Activated CD4-positive, alpha-beta memory T cell treated with anti-CD3 and anti-CD28 coated beads for 36 hours (primary cell): ENCODE measurements around the gene RRAD. TPM values are rescaled to one million over a fixed set of nuclear protein-coding genes. Genes with fewer than 3 reads are reported as not detected.
"Not testable (repeated sequence)": the region's sequence is repeated elsewhere in the genome, so short reads cannot be mapped to it uniquely, and the experiment has no call there.

Experiments
- CTCF ChIA-PET: fragments of 350-600 bp; sonication (Branson Sonifier 250); formaldehyde crosslinking; loops from one replicate; lab custom pipeline; 2021; ENCODE audit warnings: antibody characterized with exemption, inconsistent platforms; lab: Charles Lee
- POLR2A ChIA-PET: fragments of 350-600 bp; sonication (Branson Sonifier 250); formaldehyde crosslinking; loops from one replicate; lab custom pipeline; 2021; ENCODE audit warnings: antibody characterized with exemption; lab: Charles Lee
- DNase-seq: peaks from one replicate; pipeline ENCODE4 v3.0.0-alpha.2; 2020
- H3K27ac Mint-ChIP-seq: one replicate; pipeline ENCODE4 v1.8.0; 2021; ENCODE audit warnings: mixed read lengths
- H3K27me3 Mint-ChIP-seq: one replicate; pipeline ENCODE4 v1.8.0; 2021; ENCODE audit warnings: mixed read lengths
- H3K36me3 Mint-ChIP-seq: one replicate; pipeline ENCODE4 v1.8.0; 2021; ENCODE audit warnings: mixed read lengths
- H3K4me1 Mint-ChIP-seq: one replicate; pipeline ENCODE4 v1.8.0; 2021; ENCODE audit warnings: low read depth, mixed read lengths
- H3K4me3 Mint-ChIP-seq: one replicate; pipeline ENCODE4 v1.8.0; 2021; ENCODE audit warnings: mild to moderate bottlenecking, mixed read lengths
- H3K9me3 Mint-ChIP-seq: one replicate; pipeline ENCODE4 v1.8.0; 2021; ENCODE audit warnings: mixed read lengths
- intact Hi-C: fragments of 100-400 bp; cut with micrococcal nuclease; formaldehyde crosslinking; loops from one replicate; pipeline ENCODE4 v1.15.1; 2023
- total RNA-seq, 2 experiments: library from RNA; stranded (reverse); gene quantifications; one replicate each; pipeline ENCODE4 v1.2.3, GENCODE V29; 2021

RRAD gene
- total RNA-seq, 2 experiments from 2014 or later = 0.48 to 0.65 TPM

- no peaks in the 10 kb centered on the region for H3K9me3 Mint-ChIP-seq
- H3K27me3 Mint-ChIP-seq = no peaks in the 10 kb centered on the region
- H3K4me3 Mint-ChIP-seq = no peak overlapping the region
- intact Hi-C loops = no loop called here
- peaks cover 13% of the 10 kb centered on the region for H3K36me3 Mint-ChIP-seq
- ChIA-PET POLR2A (no interaction called here), CTCF (no interaction called here)
- H3K4me1 Mint-ChIP-seq = peaks cover 22% of the 10 kb centered on the region
- H3K27ac Mint-ChIP-seq = no peak overlapping the region
- DNase-seq = no peak
Observed at GRCh38 chr16:66940236-66940635, 14.9 kb upstream of the RRAD start.

DNA sequence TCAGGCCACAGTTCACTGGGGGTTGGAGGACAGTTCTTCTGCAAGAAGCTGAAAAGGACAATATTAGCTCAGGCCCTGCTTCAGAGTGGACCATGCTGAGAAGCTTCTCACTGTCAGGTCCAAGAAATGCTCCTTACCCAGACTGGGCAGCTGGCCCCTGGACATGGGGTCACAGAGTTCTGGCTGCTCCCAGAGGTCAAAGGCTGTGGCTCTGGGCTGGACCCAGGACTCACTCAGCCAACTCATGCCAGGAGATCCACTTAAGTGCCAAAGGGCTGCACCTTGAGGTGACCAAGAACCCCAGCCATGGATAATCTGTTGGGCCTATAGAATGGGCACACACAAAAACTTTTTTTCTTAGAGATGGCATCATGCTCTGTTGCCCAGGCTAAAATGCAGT lies 14.0 kb upstream of the RRAD start:
- Mint-ChIP-seq H3K36me3 (peaks cover 17% of the 10 kb centered on the region), H3K27me3 (no peaks in the 10 kb centered on the region), H3K4me1 (peaks cover 25% of the 10 kb centered on the region), H3K9me3 (no peaks in the 10 kb centered on the region), H3K4me3 (no peak overlapping the region), H3K27ac (no peak overlapping the region)
- no peak for DNase-seq
- intact Hi-C loops = no loop called here
- ChIA-PET CTCF (interaction anchor here (1.4 kb wide), 2 partner anchors 12 to 22 kb away, joined by 3 to 5 read pairs; partner anchors contain the start of gene CES3), POLR2A (no interaction called here)

- H3K27ac Mint-ChIP-seq = no peak overlapping the region
- no peak overlapping the region for H3K4me3 Mint-ChIP-seq
Observed at GRCh38 chr16:66937725-66938337, 12.5 kb upstream of the RRAD start.

GRCh38 chr16:66936889-66937554 lies 11.7 kb upstream of the RRAD start:
- Mint-ChIP-seq H3K27ac (no peak overlapping the region), H3K36me3 (peaks cover 30% of the 10 kb centered on the region), H3K27me3 (no peaks in the 10 kb centered on the region), H3K9me3 (no peaks in the 10 kb centered on the region), H3K4me3 (no peak overlapping the region), H3K4me1 (peaks cover 45% of the 10 kb centered on the region)
- no peak for DNase-seq
- intact Hi-C loops = no loop called here
- ChIA-PET CTCF (interaction anchor here (0.7 to 0.9 kb wide), 2 partner anchors 17 to 62 kb away, joined by 3 read pairs; no protein-coding TSS in a partner anchor), POLR2A (no interaction called here)

More at GRCh38 chr16:66937725-66938337, 12.5 kb upstream of the RRAD start:
- POLR2A ChIA-PET = no interaction called here
- H3K4me1 Mint-ChIP-seq = peaks cover 37% of the 10 kb centered on the region
- CTCF ChIA-PET = interaction anchor here (0.7 to 1.4 kb wide), 2 partner anchors 10 to 23 kb away, joined by 4 to 5 read pairs; partner anchors contain the start of gene CES3
- H3K36me3 Mint-ChIP-seq = peaks cover 28% of the 10 kb centered on the region
- no peak for DNase-seq
- intact Hi-C loops = no loop called here
- H3K9me3 Mint-ChIP-seq = no peaks in the 10 kb centered on the region
- no peaks in the 10 kb centered on the region for H3K27me3 Mint-ChIP-seq

DNA sequence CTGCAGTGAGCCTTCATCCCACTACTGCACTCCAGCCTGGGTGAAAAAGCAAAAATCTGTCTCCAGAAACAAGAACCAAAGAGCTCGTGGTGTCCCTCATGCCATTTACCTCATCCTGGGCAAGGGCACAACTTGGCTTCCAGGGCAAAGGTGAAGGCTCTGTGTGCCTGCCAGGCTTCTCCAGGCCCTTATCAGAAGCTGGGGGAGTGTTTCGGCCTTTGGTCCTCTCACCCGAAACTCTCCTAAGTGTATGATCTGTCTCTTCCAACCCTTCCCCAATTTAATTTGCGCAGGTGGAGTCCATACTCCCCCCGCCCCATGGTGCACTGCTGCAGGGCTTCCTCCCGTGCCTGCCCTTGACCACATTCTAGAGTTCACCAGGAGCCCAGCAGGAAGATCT lies 11.1 kb upstream of the RRAD start:
- intact Hi-C loops = no loop called here
- Mint-ChIP-seq H3K4me3 (peak overlapping the region; percentile 23), H3K9me3 (no peaks in the 10 kb centered on the region), H3K27ac (peak overlapping the region; percentile 30), H3K36me3 (peaks cover 29% of the 10 kb centered on the region), H3K4me1 (peaks cover 49% of the 10 kb centered on the region), H3K27me3 (no peaks in the 10 kb centered on the region)
- DNase-seq = no peak
- ChIA-PET POLR2A (no interaction called here), CTCF (interaction anchor here (0.6 to 0.9 kb wide), 3 partner anchors 10 to 62 kb away, joined by 3 read pairs; no protein-coding TSS in a partner anchor)

DNA sequence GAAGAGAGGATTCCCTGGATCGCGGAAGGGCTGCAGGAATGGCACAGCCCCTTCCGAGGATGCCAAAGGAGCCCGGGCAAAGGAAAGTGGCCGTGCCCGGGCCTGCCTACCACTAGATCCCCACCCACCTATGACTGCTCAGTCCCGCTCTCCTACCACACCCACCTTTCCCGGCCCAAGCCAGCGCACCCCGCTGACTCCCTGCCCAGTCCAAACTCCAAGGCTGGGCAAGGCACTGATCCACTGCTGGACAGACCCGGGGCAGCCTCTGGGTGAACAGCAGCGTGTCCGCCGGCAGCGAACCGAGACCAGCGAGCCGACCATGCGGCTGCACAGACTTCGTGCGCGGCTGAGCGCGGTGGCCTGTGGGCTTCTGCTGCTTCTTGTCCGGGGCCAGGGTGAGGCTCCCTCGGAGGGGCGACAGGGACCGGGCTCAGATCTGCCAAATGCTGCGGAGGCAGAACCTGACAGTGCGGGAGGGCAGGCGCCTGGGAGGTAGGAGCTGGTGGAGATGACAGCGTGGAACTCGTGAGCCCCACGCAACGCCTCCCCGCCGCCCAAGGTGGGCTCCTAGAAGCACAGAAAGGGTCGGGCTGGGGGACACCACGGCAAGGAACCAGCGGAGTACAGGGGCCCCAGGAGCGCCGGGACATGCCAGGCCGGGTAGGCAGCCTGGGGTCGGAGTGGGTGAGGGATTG lies 10.1 kb upstream of the RRAD start, which contains the start of gene CES2:
Gene CES2, plus strand, starts transcription at position 203 of the 698 bp plus-strand sequence. Its CDS starts 120 bp downstream, at position 323.
- peaks cover 49% of the 10 kb centered on the region for H3K4me1 Mint-ChIP-seq
- CTCF ChIA-PET = no interaction called here

DNA sequence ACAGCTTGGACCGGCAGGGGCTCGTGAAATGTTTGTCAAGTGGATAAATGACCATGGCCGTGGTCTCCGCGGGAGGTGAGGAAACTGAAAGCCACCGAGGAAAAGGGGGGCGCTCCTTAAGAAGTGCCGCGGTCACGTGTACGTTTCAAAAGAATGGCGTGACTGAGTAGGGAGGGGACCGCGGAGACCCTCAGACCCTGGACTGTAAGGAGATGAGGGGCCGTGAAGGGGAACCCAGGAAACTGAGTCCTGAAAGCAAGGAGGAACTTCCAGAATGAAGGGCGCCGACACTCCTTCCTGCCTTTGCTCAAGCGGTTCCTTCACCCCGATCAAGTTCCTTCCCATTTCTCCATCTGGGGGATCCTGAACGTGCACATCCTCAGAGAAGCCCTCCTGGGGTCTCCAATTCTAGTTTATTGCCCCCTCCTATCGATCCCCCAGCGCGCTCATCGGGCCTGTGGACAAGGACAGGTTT lies 9.5 kb upstream of the RRAD start:
- H3K4me1 Mint-ChIP-seq = peaks cover 49% of the 10 kb centered on the region
- H3K9me3 Mint-ChIP-seq, intact Hi-C loops, DNase-seq, H3K27me3 Mint-ChIP-seq: not testable (repeated sequence)
- ChIA-PET CTCF (interaction anchor here (0.7 to 2.0 kb wide), 3 partner anchors 104 to 269 kb away, joined by 3 to 4 read pairs (median 3); partner anchors contain the start of gene NAE1), POLR2A (interaction anchor here (1.5 kb wide), 1 partner anchor 20 kb away, joined by 4 read pairs; no protein-coding TSS in a partner anchor)
- H3K4me3 Mint-ChIP-seq = peak overlapping the region; percentile 100
- H3K36me3 Mint-ChIP-seq = peaks cover 27% of the 10 kb centered on the region
- peak overlapping the region; percentile 97 for H3K27ac Mint-ChIP-seq

More for the DNA sequence above, 10.1 kb upstream of the RRAD start, which contains the start of gene CES2:
- H3K9me3 Mint-ChIP-seq = no peaks in the 10 kb centered on the region
- intact Hi-C loops = no loop called here
- POLR2A ChIA-PET = no interaction called here
- H3K36me3 Mint-ChIP-seq = peaks cover 27% of the 10 kb centered on the region
- peak within 1 kb of the TSS; percentile 97 for H3K27ac Mint-ChIP-seq
- no peaks in the 10 kb centered on the region for H3K27me3 Mint-ChIP-seq
- no peak for DNase-seq
- H3K4me3 Mint-ChIP-seq = peak within 1 kb of the TSS; percentile 100

DNA sequence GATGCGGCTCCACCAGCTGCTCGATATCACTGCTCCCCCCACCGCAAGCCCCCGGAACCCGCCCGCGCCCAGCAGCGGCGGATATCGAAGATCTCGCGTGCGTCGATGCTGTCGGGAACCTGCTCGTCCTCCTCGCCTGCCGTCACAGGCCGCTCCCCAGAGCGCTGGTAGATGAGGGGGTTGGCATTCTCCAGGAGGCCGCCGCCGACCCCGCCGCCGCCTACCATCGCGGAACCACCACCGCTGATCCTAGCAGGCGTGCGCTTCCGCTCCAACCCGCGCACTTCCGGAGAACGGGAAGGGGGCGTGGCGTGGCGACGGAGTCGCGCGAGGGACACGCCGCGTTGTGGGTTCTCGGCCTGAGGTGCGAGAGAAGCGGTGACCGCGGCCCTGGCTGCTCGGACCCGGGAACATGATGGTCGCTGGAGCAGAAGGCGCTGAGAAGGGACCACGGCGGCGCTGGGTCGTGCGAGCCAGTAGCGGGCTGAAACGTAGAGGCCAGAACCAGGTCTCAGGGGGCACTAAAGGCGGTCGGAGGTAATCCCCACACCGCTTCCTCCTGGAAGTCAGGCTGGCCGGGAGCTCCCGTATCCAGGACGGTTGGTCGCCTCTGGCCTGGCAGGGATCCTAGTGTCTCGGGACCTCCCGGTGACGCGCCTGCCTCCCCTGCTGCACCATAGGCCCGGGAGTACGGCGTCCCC lies 9.0 kb upstream of the RRAD start, which contains the start of gene CIAO2B:
Gene CIAO2B, minus strand, starts transcription at position 265 of the 701 bp plus-strand sequence. Its CDS starts 38 bp downstream, at position 227.
- CTCF ChIA-PET = interaction anchor here (0.7 to 2.3 kb wide), 4 partner anchors 38 to 270 kb away, joined by 3 to 10 read pairs (median 4); partner anchors contain the start of gene NAE1
- H3K9me3 Mint-ChIP-seq = no peaks in the 10 kb centered on the region
- peaks cover 49% of the 10 kb centered on the region for H3K4me1 Mint-ChIP-seq
- peaks cover 27% of the 10 kb centered on the region for H3K36me3 Mint-ChIP-seq
- intact Hi-C loops = no loop called here
- DNase-seq = peak; percentile 93
- H3K27ac Mint-ChIP-seq = peak within 1 kb of the TSS; percentile 97
- H3K27me3 Mint-ChIP-seq = no peaks in the 10 kb centered on the region
- peak within 1 kb of the TSS; percentile 100 for H3K4me3 Mint-ChIP-seq
- POLR2A ChIA-PET = interaction anchor here (1.5 kb wide), 1 partner anchor 19 kb away, joined by 4 read pairs; no protein-coding TSS in a partner anchor

DNA sequence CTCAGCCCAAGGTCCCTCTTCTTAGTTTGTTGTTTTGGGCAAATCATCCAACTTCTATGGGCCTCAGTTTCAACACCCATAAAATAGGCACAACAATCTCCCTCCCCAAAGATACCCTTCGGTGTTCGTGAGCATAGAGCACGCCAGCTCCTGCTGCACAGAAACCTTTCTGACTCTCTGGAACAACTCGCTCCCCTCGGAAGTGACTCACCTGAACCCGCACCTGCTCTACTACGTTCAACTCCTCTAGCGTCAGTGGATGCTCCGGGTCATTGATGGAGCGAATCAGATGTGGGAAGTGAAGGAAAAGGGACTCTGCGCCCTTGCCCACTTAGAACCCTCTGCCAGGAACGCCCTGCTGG lies 8.4 kb upstream of the RRAD start:
- Mint-ChIP-seq H3K27ac (peak overlapping the region; percentile 97), H3K4me1 (peaks cover 49% of the 10 kb centered on the region), H3K9me3 (no peaks in the 10 kb centered on the region), H3K27me3 (no peaks in the 10 kb centered on the region), H3K4me3 (peak overlapping the region; percentile 100), H3K36me3 (peaks cover 27% of the 10 kb centered on the region)
- CTCF ChIA-PET = interaction anchor here (0.7 to 2.3 kb wide), 4 partner anchors 37 to 221 kb away, joined by 3 to 10 read pairs (median 4); partner anchors contain the start of gene NAE1
- POLR2A ChIA-PET = interaction anchor here (0.6 to 1.5 kb wide), 8 partner anchors 15 to 103 kb away, joined by 3 to 4 read pairs (median 3); partner anchors contain the start of genes NAE1 and PDP2
- intact Hi-C loops = no loop called here
- peak; percentile 76 for DNase-seq

DNA sequence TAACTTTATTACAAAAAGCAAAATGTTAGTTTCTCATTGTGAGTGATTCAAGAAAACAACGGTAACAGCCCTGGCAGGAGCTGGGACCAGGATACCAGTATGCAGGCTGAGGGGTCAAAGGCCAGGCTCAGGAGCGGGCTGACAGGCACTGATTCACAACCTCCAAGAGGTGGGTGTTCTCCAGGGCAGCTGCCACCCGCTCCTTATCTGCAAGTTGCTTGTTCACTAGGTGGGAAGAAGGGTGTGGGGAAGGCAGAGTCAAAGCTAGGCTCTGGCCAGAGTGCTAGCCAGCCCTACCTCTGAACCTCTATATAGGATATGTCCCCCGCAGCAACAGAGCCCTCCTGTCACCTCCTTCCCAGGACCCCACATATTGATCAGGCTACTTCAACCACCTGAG lies 6.7 kb upstream of the RRAD start:
- intact Hi-C loops = no loop called here
- ChIA-PET POLR2A (no interaction called here), CTCF (interaction anchor here (1.3 to 2.3 kb wide), 3 partner anchors 36 to 204 kb away, joined by 6 to 10 read pairs (median 7); partner anchors contain the start of gene NAE1)
- Mint-ChIP-seq H3K4me1 (peaks cover 47% of the 10 kb centered on the region), H3K4me3 (peak overlapping the region; percentile 17), H3K36me3 (peaks cover 27% of the 10 kb centered on the region), H3K27me3 (no peaks in the 10 kb centered on the region), H3K9me3 (no peaks in the 10 kb centered on the region), H3K27ac (peak overlapping the region; percentile 97)
- DNase-seq = no peak

- no peak overlapping the region for H3K27ac Mint-ChIP-seq
- POLR2A ChIA-PET = interaction anchor here (0.5 kb wide), 1 partner anchor 42 kb away, joined by 3 read pairs; no protein-coding TSS in a partner anchor
- H3K27me3 Mint-ChIP-seq = no peaks in the 10 kb centered on the region
- no peak overlapping the region for H3K4me3 Mint-ChIP-seq
- H3K4me1 Mint-ChIP-seq = peaks cover 43% of the 10 kb centered on the region
- H3K36me3 Mint-ChIP-seq = peaks cover 27% of the 10 kb centered on the region
- DNase-seq = no peak
- H3K9me3 Mint-ChIP-seq = no peaks in the 10 kb centered on the region
- CTCF ChIA-PET = interaction anchor here (0.6 to 1.6 kb wide), 4 partner anchors 36 to 203 kb away, joined by 3 to 7 read pairs (median 4); partner anchors contain the start of gene NAE1
- intact Hi-C loops = no loop called here
Observed at GRCh38 chr16:66931665-66932064, 6.3 kb upstream of the RRAD start.
